ENCODE data around the gene UBE4A. TPM values are rescaled to one million over a fixed set of nuclear protein-coding genes. Genes with fewer than 3 reads are reported as not detected.

Gene UBE4A
- total RNA-seq, 2 donors from 2014 or later, result 44.8 to 46.9 TPM

GRCh38 chr11:118320515-118320914, 38.9 kb upstream of the UBE4A start:
- Histone ChIP-seq H3K27me3 (no peaks in the 10 kb centered on the region), H3K9me3 (no peaks in the 10 kb centered on the region), H3K27ac (no peak overlapping the region), H3K9ac (ENCODE audit: low read depth in 2 of 2, low read length in 2 of 2) (no peak overlapping the region), H3K4me3 (no peak overlapping the region), H3K36me3 (no peaks in the 10 kb centered on the region), H3K4me1 (peaks cover 11% of the 10 kb centered on the region)
- no peak for TF ChIP-seq CTCF (IDR thresholded peaks at IDR 0.05)
- intact Hi-C loops (cut with DNase I), result no loop called here
- DNase-seq, result no peak

GRCh38 chr11:118321386-118322082, 37.9 kb upstream of the UBE4A start:
- peak; percentile 67 for DNase-seq
- intact Hi-C loops (cut with DNase I), result no loop called here
- peak overlapping the region in 1 of 2 donors; percentile 40 for H3K9ac ChIP-seq (ENCODE audit: low read depth in 2 of 2, low read length in 2 of 2)
- H3K9me3 ChIP-seq, result no peaks in the 10 kb centered on the region
- H3K36me3 ChIP-seq, result no peaks in the 10 kb centered on the region
- H3K27ac ChIP-seq, result peak overlapping the region; percentile 68
- TF ChIP-seq CTCF (IDR thresholded peaks at IDR 0.05), result no peak
- H3K4me3 ChIP-seq, result no peak overlapping the region
- H3K4me1 ChIP-seq, result peaks cover 9% of the 10 kb centered on the region
- H3K27me3 ChIP-seq, result no peaks in the 10 kb centered on the region

- TF ChIP-seq CTCF (IDR thresholded peaks at IDR 0.05), result no peak
- peaks cover 5% of the 10 kb centered on the region for H3K4me1 ChIP-seq
- no peaks in the 10 kb centered on the region for H3K9me3 ChIP-seq
- H3K9ac ChIP-seq (ENCODE audit: low read depth in 2 of 2, low read length in 2 of 2), result no peak overlapping the region
- intact Hi-C loops (cut with DNase I), result no loop called here
- no peaks in the 10 kb centered on the region for H3K36me3 ChIP-seq
- no peak overlapping the region for H3K4me3 ChIP-seq
- no peaks in the 10 kb centered on the region for H3K27me3 ChIP-seq
- no peak for DNase-seq
- H3K27ac ChIP-seq, result no peak overlapping the region
These were observed 36.7 kb upstream of the UBE4A start for GRCh38 chr11:118322721-118323120.

GRCh38 chr11:118325283-118325682, 34.1 kb upstream of the UBE4A start:
- intact Hi-C loops (cut with DNase I), result no loop called here
- no peak for TF ChIP-seq CTCF (IDR thresholded peaks at IDR 0.05)
- Histone ChIP-seq H3K9me3 (no peaks in the 10 kb centered on the region), H3K36me3 (no peaks in the 10 kb centered on the region), H3K4me1 (peaks cover 5% of the 10 kb centered on the region), H3K27ac (no peak overlapping the region), H3K27me3 (no peaks in the 10 kb centered on the region), H3K4me3 (no peak overlapping the region), H3K9ac (ENCODE audit: low read depth in 2 of 2, low read length in 2 of 2) (no peak overlapping the region)
- no peak for DNase-seq

- H3K27ac ChIP-seq, result no peak overlapping the region
- H3K9me3 ChIP-seq, result no peaks in the 10 kb centered on the region
- H3K4me3 ChIP-seq, result no peak overlapping the region
- no peaks in the 10 kb centered on the region for H3K27me3 ChIP-seq
- intact Hi-C loops (cut with DNase I), result no loop called here
- no peak overlapping the region for H3K9ac ChIP-seq (ENCODE audit: low read depth in 2 of 2, low read length in 2 of 2)
- H3K36me3 ChIP-seq, result no peaks in the 10 kb centered on the region
- TF ChIP-seq CTCF (IDR thresholded peaks at IDR 0.05), result no peak
- H3K4me1 ChIP-seq, result no peaks in the 10 kb centered on the region
- DNase-seq, result no peak
These were observed 30.7 kb upstream of the UBE4A start for GRCh38 chr11:118328745-118329144.

All from colonic mucosa (tissue), 4 donors.